ENCODE data around the gene RPN2. TPM values are rescaled to one million over a fixed set of nuclear protein-coding genes. Genes with fewer than 3 reads are reported as not detected.

Gene RPN2
- polyA plus RNA-seq, 3 donors = 169 to 215 (median 199) TPM

- intact Hi-C loops (cut with micrococcal nuclease) = no loop called here
- peaks cover 2% of the 10 kb centered on the region for H3K4me1 Mint-ChIP-seq
- no peaks in the 10 kb centered on the region for H3K4me1 ChIP-seq (ENCODE audit: control insufficient read depth in 1 of 2, insufficient read depth in 2 of 2, low read length in 2 of 2)
- no peaks in the 10 kb centered on the region for H4K20me1 ChIP-seq (ENCODE audit: insufficient read depth, low read length)
- H3K36me3 Mint-ChIP-seq = no peaks in the 10 kb centered on the region
- no peaks in the 10 kb centered on the region for H3K79me2 ChIP-seq (ENCODE audit: insufficient read depth, low read length)
- H2AFZ ChIP-seq (ENCODE audit: insufficient read depth, low read depth, low read length, poor library complexity, severe bottlenecking) = no peak overlapping the region
- peak overlapping the region in 1 of 7 donors; percentile 22 for H3K27ac Mint-ChIP-seq
- DNase-seq = no peak
- H3K27me3 Mint-ChIP-seq (ENCODE audit: low read depth in 3 of 3) = peaks cover 2 to 7% (median 7%) of the 10 kb centered on the region in 3 donors
- no peak overlapping the region for H3K4me2 ChIP-seq (replicated peaks; ENCODE audit: extremely low read depth, low read length, poor library complexity, severe bottlenecking)
- no peaks in the 10 kb centered on the region for H3K27me3 ChIP-seq (ENCODE audit: control insufficient read depth in 2 of 2, insufficient read depth in 2 of 2, low read length in 2 of 2)
- H3K4me3 ChIP-seq (replicated peaks in 1 of 3; ENCODE audit: low read depth in 2 of 3, low read length in 3 of 3) = no peak overlapping the region
- 96% methylated on average over 11 of the region's 11 CpGs for WGBS (ENCODE audit: insufficient coverage)
- no peaks in the 10 kb centered on the region for H3K9me3 ChIP-seq (replicated peaks in 1 of 2; ENCODE audit: control insufficient read depth in 1 of 2, insufficient read depth in 1 of 2, low read length in 2 of 2)
- TF ChIP-seq CTCF (IDR thresholded peaks at IDR 0.05) = no peak
- H3K27ac ChIP-seq (ENCODE audit: low read depth in 1 of 2, low read length in 2 of 2) = no peak overlapping the region
- no peak overlapping the region for H3K9ac ChIP-seq (ENCODE audit: insufficient read depth, low read length, poor library complexity, severe bottlenecking)
- H3K4me3 Mint-ChIP-seq = no peak overlapping the region
- no peaks in the 10 kb centered on the region for H3K9me3 Mint-ChIP-seq
- H3K36me3 ChIP-seq (replicated peaks in 1 of 2; ENCODE audit: control insufficient read depth in 1 of 2, insufficient read depth in 2 of 2, low read length in 2 of 2) = no peaks in the 10 kb centered on the region
These were observed 77.2 kb downstream of the RPN2 start for GRCh38 chr20:37256286-37256685.

GRCh38 chr20:37257530-37257929 lies 78.4 kb downstream of the RPN2 start:
- H3K4me1 ChIP-seq (ENCODE audit: control insufficient read depth in 1 of 2, insufficient read depth in 2 of 2, low read length in 2 of 2) = no peaks in the 10 kb centered on the region
- H3K36me3 ChIP-seq (replicated peaks in 1 of 2; ENCODE audit: control insufficient read depth in 1 of 2, insufficient read depth in 2 of 2, low read length in 2 of 2) = no peaks in the 10 kb centered on the region
- Mint-ChIP-seq H3K4me1 (peaks cover 2% of the 10 kb centered on the region), H3K4me3 (no peak overlapping the region), H3K9me3 (no peaks in the 10 kb centered on the region), H3K36me3 (no peaks in the 10 kb centered on the region), H3K27ac (no peak overlapping the region), H3K27me3 (ENCODE audit: low read depth in 3 of 3) (peaks cover 3 to 7% (median 7%) of the 10 kb centered on the region in 3 donors)
- no peak overlapping the region for H3K27ac ChIP-seq (ENCODE audit: low read depth in 1 of 2, low read length in 2 of 2)
- H2AFZ ChIP-seq (ENCODE audit: insufficient read depth, low read depth, low read length, poor library complexity, severe bottlenecking) = no peak overlapping the region
- no CpG with 5 or more reads among the region's 2 CpGs for WGBS (ENCODE audit: insufficient coverage)
- H3K9me3 ChIP-seq (replicated peaks in 1 of 2; ENCODE audit: control insufficient read depth in 1 of 2, insufficient read depth in 1 of 2, low read length in 2 of 2) = no peaks in the 10 kb centered on the region
- H4K20me1 ChIP-seq (ENCODE audit: insufficient read depth, low read length) = no peaks in the 10 kb centered on the region
- no peaks in the 10 kb centered on the region for H3K27me3 ChIP-seq (ENCODE audit: control insufficient read depth in 2 of 2, insufficient read depth in 2 of 2, low read length in 2 of 2)
- no peak overlapping the region for H3K4me2 ChIP-seq (replicated peaks; ENCODE audit: extremely low read depth, low read length, poor library complexity, severe bottlenecking)
- DNase-seq = no peak
- no peak overlapping the region for H3K4me3 ChIP-seq (replicated peaks in 1 of 3; ENCODE audit: low read depth in 2 of 3, low read length in 3 of 3)
- intact Hi-C loops (cut with micrococcal nuclease) = no loop called here
- no peak overlapping the region for H3K9ac ChIP-seq (ENCODE audit: insufficient read depth, low read length, poor library complexity, severe bottlenecking)
- no peak for TF ChIP-seq CTCF (IDR thresholded peaks at IDR 0.05)
- H3K79me2 ChIP-seq (ENCODE audit: insufficient read depth, low read length) = no peaks in the 10 kb centered on the region

Data from CD14-positive monocyte (primary cell).